RWPE2 (cell line): ENCODE measurements around the gene IL18RAP.

Experiments used
- ATAC-seq: fragments of 200-7000 bp; cut with Tn5 transposase; 3 replicates; pipeline ENCODE4 v1.9.1; 2021; ENCODE audit warnings: low read depth
- DNase-seq: peaks from one replicate; pipeline ENCODE4 v3.0.0-alpha.2; 2020; ENCODE audit warnings: low spot score
- H3K27ac ChIP-seq: fragments of 450-650 bp; 2 replicates; pipeline ENCODE4 v1.5.1; 2017; ENCODE audit warnings: mild to moderate bottlenecking; ENCODE audit not compliant: poor library complexity, severe bottlenecking
- H3K27me3 ChIP-seq: fragments of 250-450 bp; sonication (Bioruptor Pico); 2 replicates; pipeline ENCODE4 v1.5.1; 2021; ENCODE audit warnings: mild to moderate bottlenecking, moderate library complexity; ENCODE audit not compliant: insufficient read depth, poor library complexity, severe bottlenecking
- H3K36me3 ChIP-seq: fragments of 250-450 bp; sonication (Bioruptor Pico); 2 replicates; pipeline ENCODE4 v1.5.1; 2020; ENCODE audit warnings: low read depth, mild to moderate bottlenecking, moderate library complexity
- H3K4me1 ChIP-seq: fragments of 250-450 bp; sonication (Bioruptor Pico); 2 replicates; pipeline ENCODE4 v1.5.1; 2021; ENCODE audit warnings: mild to moderate bottlenecking, moderate library complexity; ENCODE audit not compliant: insufficient read depth, poor library complexity, severe bottlenecking
- H3K4me3 ChIP-seq: fragments of 250-450 bp; sonication (Bioruptor Pico); 2 replicates; pipeline ENCODE4 v1.5.1; 2021; ENCODE audit warnings: mild to moderate bottlenecking, moderate library complexity; ENCODE audit not compliant: severe bottlenecking
- H3K9me3 ChIP-seq: fragments of 250-450 bp; sonication (Bioruptor Pico); 2 replicates; pipeline ENCODE4 v1.5.1; 2021; ENCODE audit warnings: mild to moderate bottlenecking, moderate library complexity; ENCODE audit not compliant: severe bottlenecking
- TF ChIP-seq, protein P1 (sequence below): fragments of 450-650 bp; IDR thresholded peaks from one replicate; pipeline ENCODE4 v1.5.1; 2017; ENCODE audit warnings: mild to moderate bottlenecking, moderate library complexity; ENCODE audit not compliant: poor library complexity, severe bottlenecking

The IL18RAP gene

DNA sequence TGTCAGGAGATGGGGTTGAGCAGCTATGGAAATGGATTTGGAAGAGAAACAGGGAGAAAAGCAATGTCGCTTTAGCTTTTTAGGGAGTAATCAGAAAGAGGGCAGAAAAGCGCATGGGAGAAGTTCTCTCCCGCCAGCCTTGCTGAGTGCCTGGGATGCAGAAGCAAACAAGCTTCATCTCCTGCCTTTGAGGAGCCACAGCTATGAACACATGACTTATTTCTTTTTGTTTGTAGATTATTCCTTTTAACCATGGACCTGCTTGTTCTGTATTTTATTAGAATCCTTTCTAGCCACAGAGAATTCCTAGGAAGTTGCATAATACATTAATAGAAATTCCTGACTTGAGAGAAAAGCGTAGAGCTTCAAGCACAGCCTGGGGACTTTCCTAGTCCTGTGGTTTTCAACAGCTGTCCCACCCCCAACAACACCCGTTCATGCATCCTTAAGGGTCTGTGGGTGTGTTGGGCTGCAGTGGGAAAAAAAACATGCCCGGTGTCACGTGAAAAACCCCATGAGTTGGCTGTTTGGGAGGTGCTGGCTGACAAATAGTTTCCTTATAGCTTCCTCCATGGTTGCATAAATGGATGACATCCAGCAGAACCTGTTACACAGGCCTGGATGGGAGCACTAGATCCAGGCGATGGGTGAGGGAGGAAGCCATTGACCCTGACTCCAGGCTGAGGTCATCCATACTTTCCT lies 65.0 kb downstream of the IL18RAP start:
- H3K4me3 ChIP-seq: no peak overlapping the region
- peak overlapping the region; percentile 33 for H3K27ac ChIP-seq
- no peaks in the 10 kb centered on the region for H3K36me3 ChIP-seq
- H3K4me1 ChIP-seq: peaks cover 13% of the 10 kb centered on the region
- no peaks in the 10 kb centered on the region for H3K9me3 ChIP-seq
- TF ChIP-seq, protein P1, sequence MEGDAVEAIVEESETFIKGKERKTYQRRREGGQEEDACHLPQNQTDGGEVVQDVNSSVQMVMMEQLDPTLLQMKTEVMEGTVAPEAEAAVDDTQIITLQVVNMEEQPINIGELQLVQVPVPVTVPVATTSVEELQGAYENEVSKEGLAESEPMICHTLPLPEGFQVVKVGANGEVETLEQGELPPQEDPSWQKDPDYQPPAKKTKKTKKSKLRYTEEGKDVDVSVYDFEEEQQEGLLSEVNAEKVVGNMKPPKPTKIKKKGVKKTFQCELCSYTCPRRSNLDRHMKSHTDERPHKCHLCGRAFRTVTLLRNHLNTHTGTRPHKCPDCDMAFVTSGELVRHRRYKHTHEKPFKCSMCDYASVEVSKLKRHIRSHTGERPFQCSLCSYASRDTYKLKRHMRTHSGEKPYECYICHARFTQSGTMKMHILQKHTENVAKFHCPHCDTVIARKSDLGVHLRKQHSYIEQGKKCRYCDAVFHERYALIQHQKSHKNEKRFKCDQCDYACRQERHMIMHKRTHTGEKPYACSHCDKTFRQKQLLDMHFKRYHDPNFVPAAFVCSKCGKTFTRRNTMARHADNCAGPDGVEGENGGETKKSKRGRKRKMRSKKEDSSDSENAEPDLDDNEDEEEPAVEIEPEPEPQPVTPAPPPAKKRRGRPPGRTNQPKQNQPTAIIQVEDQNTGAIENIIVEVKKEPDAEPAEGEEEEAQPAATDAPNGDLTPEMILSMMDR: no peak
- H3K27me3 ChIP-seq: no peaks in the 10 kb centered on the region
- ATAC-seq (peak; percentile 88), DNase-seq (no peak)

- TF ChIP-seq, protein P1: no peak
- DNase-seq (no peak), ATAC-seq (no peak)
- Histone ChIP-seq H3K4me1 (peaks cover 13% of the 10 kb centered on the region), H3K36me3 (no peaks in the 10 kb centered on the region), H3K9me3 (peaks cover 4% of the 10 kb centered on the region), H3K4me3 (no peak overlapping the region), H3K27ac (no peak overlapping the region), H3K27me3 (no peaks in the 10 kb centered on the region)
Observed at GRCh38 chr2:102489646-102490045, 66.7 kb downstream of the IL18RAP start.

GRCh38 chr2:102492006-102492405 lies 69.0 kb downstream of the IL18RAP start:
- ATAC-seq (no peak), DNase-seq (no peak)
- Histone ChIP-seq H3K9me3 (peaks cover 4% of the 10 kb centered on the region), H3K36me3 (no peaks in the 10 kb centered on the region), H3K4me1 (peaks cover 13% of the 10 kb centered on the region), H3K4me3 (no peak overlapping the region), H3K27me3 (no peaks in the 10 kb centered on the region), H3K27ac (no peak overlapping the region)
- TF ChIP-seq, protein P1: no peak

DNA sequence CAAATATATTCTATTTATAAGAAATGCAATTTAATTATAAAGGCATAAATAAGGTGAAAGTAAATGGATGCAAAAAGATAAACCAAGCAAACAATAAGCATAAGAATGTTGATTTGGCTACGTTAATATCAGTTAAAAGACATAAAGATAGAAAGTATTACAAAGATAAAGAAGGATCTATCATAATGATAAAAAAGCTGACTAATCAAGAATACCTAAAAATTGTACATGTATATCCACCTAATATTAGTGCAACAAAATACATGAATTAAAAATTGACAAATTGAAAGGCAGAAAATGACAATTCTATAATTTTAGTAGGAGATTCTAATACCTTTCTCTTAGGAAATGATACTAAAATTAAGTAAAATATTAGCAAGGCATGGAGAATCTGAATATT lies 71.6 kb downstream of the IL18RAP start:
- no peaks in the 10 kb centered on the region for H3K4me1 ChIP-seq

DNA sequence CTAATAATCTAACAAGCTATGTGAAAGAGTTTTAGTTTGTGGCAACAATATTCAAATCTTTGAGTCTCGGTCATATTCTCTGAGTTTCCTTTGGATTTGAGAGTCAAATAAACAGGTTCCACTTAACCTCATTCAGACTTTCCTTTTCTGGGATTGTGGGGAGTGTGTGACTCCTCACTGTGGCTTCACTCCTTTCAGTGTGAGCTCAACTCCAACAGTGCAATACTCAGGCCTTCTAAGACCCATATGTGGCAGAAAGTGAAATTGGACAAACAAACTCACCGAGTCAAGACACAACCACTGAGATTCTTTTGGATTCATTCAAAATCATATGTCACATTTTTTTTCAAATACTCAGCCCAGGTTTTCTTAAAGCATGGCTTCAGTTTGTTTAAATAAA lies 75.5 kb downstream of the IL18RAP start:
- DNase-seq: no peak
- no peak overlapping the region for H3K4me3 ChIP-seq
- no peak for ATAC-seq

More for the DNA sequence above, 71.6 kb downstream of the IL18RAP start:
- H3K27ac ChIP-seq: no peak overlapping the region
- ATAC-seq: no peak
- no peak for DNase-seq
- H3K4me3 ChIP-seq: no peak overlapping the region
- peaks cover 4% of the 10 kb centered on the region for H3K9me3 ChIP-seq
- H3K36me3 ChIP-seq: no peaks in the 10 kb centered on the region
- H3K27me3 ChIP-seq: no peaks in the 10 kb centered on the region
- TF ChIP-seq, protein P1: no peak

More for the DNA sequence above, 75.5 kb downstream of the IL18RAP start:
- TF ChIP-seq, protein P1: no peak
- no peaks in the 10 kb centered on the region for H3K27me3 ChIP-seq
- H3K4me1 ChIP-seq: no peaks in the 10 kb centered on the region
- no peak overlapping the region for H3K27ac ChIP-seq
- H3K36me3 ChIP-seq: no peaks in the 10 kb centered on the region
- peaks cover 4% of the 10 kb centered on the region for H3K9me3 ChIP-seq
